ENCODE measurements around the gene ACCSL. TPM values are rescaled to one million over a fixed set of nuclear protein-coding genes. Genes with fewer than 3 reads are reported as not detected.

ACCSL gene
- total RNA-seq, 4 donors from 2014 or later, result not detected

- no peak for TF ChIP-seq CTCF (IDR thresholded peaks at IDR 0.05)
- DNase-seq (ENCODE audit: low spot score), result no peak
- no peak for ATAC-seq (ENCODE audit: low FRiP score)
These were observed 3.4 kb downstream of the ACCSL start for GRCh38 chr11:44051171-44051570.

GRCh38 chr11:44057340-44057739 lies 9.6 kb downstream of the ACCSL start:
- TF ChIP-seq CTCF (IDR thresholded peaks at IDR 0.05), result no peak
- DNase-seq (ENCODE audit: low spot score) (no peak), ATAC-seq (ENCODE audit: low FRiP score) (no peak)

- no peak for TF ChIP-seq CTCF (IDR thresholded peaks at IDR 0.05)
- no peak for DNase-seq (ENCODE audit: low spot score)
- no peak for ATAC-seq (ENCODE audit: low FRiP score)
These were observed 10.5 kb downstream of the ACCSL start for GRCh38 chr11:44058275-44058674.

GRCh38 chr11:44065161-44065661 lies 17.4 kb downstream of the ACCSL start:
- TF ChIP-seq CTCF (IDR thresholded peaks at IDR 0.05), result no peak
- DNase-seq (ENCODE audit: low spot score) (no peak), ATAC-seq (ENCODE audit: low FRiP score) (no peak)

- TF ChIP-seq CTCF (IDR thresholded peaks at IDR 0.05), result peak in 2 of 3 donors; percentile 15 to 63
- DNase-seq (ENCODE audit: low spot score) (peak; percentile 80), ATAC-seq (ENCODE audit: low FRiP score) (peak; percentile 97)
These were observed 18.3 kb downstream of the ACCSL start, which contains the start of gene ACCS for GRCh38 chr11:44065841-44066731. Gene ACCS (plus strand): TSS chr11:44066270. CDS start chr11:44067628, 1,358 bp downstream.

GRCh38 chr11:44066732-44067141 lies 19.0 kb downstream of the ACCSL start:
- no peak for DNase-seq (ENCODE audit: low spot score)
- TF ChIP-seq CTCF (IDR thresholded peaks at IDR 0.05), result no peak
- ATAC-seq (ENCODE audit: low FRiP score), result peak; percentile 35

- DNase-seq (ENCODE audit: low spot score), result no peak
- no peak for ATAC-seq (ENCODE audit: low FRiP score)
- no peak for TF ChIP-seq CTCF (IDR thresholded peaks at IDR 0.05)
These were observed 19.5 kb downstream of the ACCSL start for GRCh38 chr11:44067266-44067665.
